ENCODE measurements around the gene KIAA1549. TPM values are rescaled to one million over a fixed set of nuclear protein-coding genes. Genes with fewer than 3 reads are reported as not detected.

KIAA1549 gene
- total and polyA plus RNA-seq, 4 donors: 0.13 to 0.89 (median 0.42) TPM

GRCh38 chr7:138898255-138898654 is 82.9 kb downstream of the KIAA1549 start:
- no peak for DNase-seq (ENCODE audit: low spot score)
- 84% methylated on average over 3 of the region's 3 CpGs for WGBS
- H3K27ac ChIP-seq (ENCODE audit: low read depth in 1 of 2, low read length in 2 of 2): no peak overlapping the region
- H3K4me3 ChIP-seq (ENCODE audit: low read depth in 1 of 3, low read length in 3 of 3): no peak overlapping the region
- H3K36me3 ChIP-seq (ENCODE audit: control insufficient read depth in 4 of 4, insufficient read depth in 3 of 4, low read depth in 1 of 4, low read length in 3 of 4): no peaks in the 10 kb centered on the region
- H3K9me3 ChIP-seq (ENCODE audit: control insufficient read depth in 4 of 4, low read length in 3 of 4): no peaks in the 10 kb centered on the region
- H3K4me1 ChIP-seq (ENCODE audit: control insufficient read depth in 4 of 4, insufficient read depth in 4 of 4, low read length in 3 of 4): no peaks in the 10 kb centered on the region
- no peak overlapping the region for H3K9ac ChIP-seq (ENCODE audit: low read depth in 1 of 2, low read length in 2 of 2)
- H3K27me3 ChIP-seq (ENCODE audit: control insufficient read depth in 4 of 4, insufficient read depth in 4 of 4, low read length in 3 of 4): no peaks in the 10 kb centered on the region
- TF ChIP-seq FOXA1 (IDR thresholded peaks at IDR 0.05) (no peak), HNF4A (conservative IDR thresholded peaks at IDR 0.05) (no peak), ATF3 (IDR thresholded peaks at IDR 0.05) (no peak), RAD21 (IDR thresholded peaks at IDR 0.05) (no peak), TAF1 (conservative IDR thresholded peaks at IDR 0.05) (no peak), FOXA2 (IDR thresholded peaks at IDR 0.05) (no peak), HNF4G (IDR thresholded peaks at IDR 0.05) (no peak), YY1 (IDR thresholded peaks at IDR 0.05) (no peak), RXRA (IDR thresholded peaks at IDR 0.05) (no peak), ZBTB33 (IDR thresholded peaks at IDR 0.05) (no peak), JUND (IDR thresholded peaks at IDR 0.05) (no peak)
- TF ChIP-seq, protein P1, sequence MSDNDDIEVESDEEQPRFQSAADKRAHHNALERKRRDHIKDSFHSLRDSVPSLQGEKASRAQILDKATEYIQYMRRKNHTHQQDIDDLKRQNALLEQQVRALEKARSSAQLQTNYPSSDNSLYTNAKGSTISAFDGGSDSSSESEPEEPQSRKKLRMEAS (IDR thresholded peaks at IDR 0.05): no peak
- TF ChIP-seq, protein P2, sequence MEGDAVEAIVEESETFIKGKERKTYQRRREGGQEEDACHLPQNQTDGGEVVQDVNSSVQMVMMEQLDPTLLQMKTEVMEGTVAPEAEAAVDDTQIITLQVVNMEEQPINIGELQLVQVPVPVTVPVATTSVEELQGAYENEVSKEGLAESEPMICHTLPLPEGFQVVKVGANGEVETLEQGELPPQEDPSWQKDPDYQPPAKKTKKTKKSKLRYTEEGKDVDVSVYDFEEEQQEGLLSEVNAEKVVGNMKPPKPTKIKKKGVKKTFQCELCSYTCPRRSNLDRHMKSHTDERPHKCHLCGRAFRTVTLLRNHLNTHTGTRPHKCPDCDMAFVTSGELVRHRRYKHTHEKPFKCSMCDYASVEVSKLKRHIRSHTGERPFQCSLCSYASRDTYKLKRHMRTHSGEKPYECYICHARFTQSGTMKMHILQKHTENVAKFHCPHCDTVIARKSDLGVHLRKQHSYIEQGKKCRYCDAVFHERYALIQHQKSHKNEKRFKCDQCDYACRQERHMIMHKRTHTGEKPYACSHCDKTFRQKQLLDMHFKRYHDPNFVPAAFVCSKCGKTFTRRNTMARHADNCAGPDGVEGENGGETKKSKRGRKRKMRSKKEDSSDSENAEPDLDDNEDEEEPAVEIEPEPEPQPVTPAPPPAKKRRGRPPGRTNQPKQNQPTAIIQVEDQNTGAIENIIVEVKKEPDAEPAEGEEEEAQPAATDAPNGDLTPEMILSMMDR (IDR thresholded peaks at IDR 0.05; ENCODE audit: low read depth, low read length, missing input control): no peak

DNA sequence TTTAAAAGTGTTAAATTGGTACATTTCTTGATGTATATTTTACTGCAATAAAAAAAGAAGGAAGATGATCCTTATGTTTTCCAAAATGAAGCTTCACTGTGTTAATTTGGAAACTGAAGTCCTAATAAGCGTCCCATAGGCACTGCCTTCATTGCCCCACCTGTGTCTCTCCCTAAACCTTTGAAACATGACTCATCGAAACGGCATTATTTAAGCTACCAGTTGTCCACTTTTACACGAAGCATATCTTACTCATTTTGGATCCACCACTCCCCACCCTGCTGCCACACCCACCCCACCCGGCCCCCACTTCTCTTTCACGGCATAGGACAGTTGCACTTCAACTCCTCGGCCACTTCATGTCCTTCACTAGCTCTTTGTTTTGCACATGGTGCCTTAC is 85.5 kb downstream of the KIAA1549 start:
- no peak overlapping the region for H3K27ac ChIP-seq (ENCODE audit: low read depth in 1 of 2, low read length in 2 of 2)
- H3K4me3 ChIP-seq (ENCODE audit: low read depth in 1 of 3, low read length in 3 of 3): no peak overlapping the region
- DNase-seq (ENCODE audit: low spot score): no peak
- H3K9me3 ChIP-seq (ENCODE audit: control insufficient read depth in 4 of 4, low read length in 3 of 4): no peaks in the 10 kb centered on the region
- H3K36me3 ChIP-seq (ENCODE audit: control insufficient read depth in 4 of 4, insufficient read depth in 3 of 4, low read depth in 1 of 4, low read length in 3 of 4): no peaks in the 10 kb centered on the region
- H3K9ac ChIP-seq (ENCODE audit: low read depth in 1 of 2, low read length in 2 of 2): no peak overlapping the region
- TF ChIP-seq ZBTB33 (IDR thresholded peaks at IDR 0.05) (no peak), NR2F2 (IDR thresholded peaks at IDR 0.05) (no peak), TAF1 (conservative IDR thresholded peaks at IDR 0.05) (no peak), ATF3 (IDR thresholded peaks at IDR 0.05) (no peak)
- H3K27me3 ChIP-seq (ENCODE audit: control insufficient read depth in 4 of 4, insufficient read depth in 4 of 4, low read length in 3 of 4): no peaks in the 10 kb centered on the region
- peaks cover under 1 to 5% (median 4%) of the 10 kb centered on the region in 4 donors for H3K4me1 ChIP-seq (ENCODE audit: control insufficient read depth in 4 of 4, insufficient read depth in 4 of 4, low read length in 3 of 4)
- WGBS: 87% methylated on average over 7 of the region's 7 CpGs
